OCI-LY1 (cell line): Measurements from ENCODE around the gene CEP20.

Experiments used
- H2AFZ ChIP-seq: fragments of 200-600 bp; sonication (generic), shearing (Covaris generic); 2 replicates; pipeline ENCODE4 v1.6.0; 2014; ENCODE audit warnings: antibody characterized with exemption, mild to moderate bottlenecking, low read length
- H3F3A ChIP-seq: fragments of 200-600 bp; sonication (generic), shearing (Covaris generic); 2 replicates; pipeline ENCODE4 v1.6.0; 2014; ENCODE audit warnings: mild to moderate bottlenecking, antibody characterized with exemption, low read length, moderate library complexity; ENCODE audit not compliant: insufficient read depth
- H3K27ac ChIP-seq: fragments of 200-600 bp; sonication (generic); 2 replicates; pipeline ENCODE4 v1.5.1; 2014; ENCODE audit warnings: low read length, mixed run types, mild to moderate bottlenecking, low read depth; ENCODE audit not compliant: poor library complexity, severe bottlenecking
- H3K27me3 ChIP-seq: fragments of 200-600 bp; sonication (generic); 2 replicates; pipeline ENCODE4 v1.6.0; 2014; ENCODE audit warnings: antibody characterized with exemption, mild to moderate bottlenecking, low read length, moderate library complexity; ENCODE audit not compliant: insufficient read depth
- H3K36me3 ChIP-seq: fragments of 200-600 bp; sonication (generic); 2 replicates; pipeline ENCODE4 v1.6.1; 2014; ENCODE audit warnings: mild to moderate bottlenecking, antibody characterized with exemption, low read length, moderate library complexity, mixed read lengths; ENCODE audit not compliant: insufficient read depth
- H3K4me1 ChIP-seq: fragments of 200-600 bp; sonication (generic); 2 replicates; pipeline ENCODE4 v1.5.1; 2014; ENCODE audit warnings: mild to moderate bottlenecking, low read length, moderate library complexity; ENCODE audit not compliant: insufficient read depth, severe bottlenecking
- H3K4me2 ChIP-seq: fragments of 200-600 bp; sonication (generic), shearing (Covaris generic); 2 replicates; pipeline ENCODE4 v1.6.1; 2014; ENCODE audit warnings: low read length
- H3K4me3 ChIP-seq: fragments of 200-600 bp; sonication (generic); 2 replicates; pipeline ENCODE4 v1.5.1; 2014; ENCODE audit warnings: low read length, low read depth, mild to moderate bottlenecking, mixed read lengths; ENCODE audit not compliant: poor library complexity, severe bottlenecking
- H3K79me2 ChIP-seq: fragments of 200-600 bp; shearing (Covaris generic); 2 replicates; pipeline ENCODE4 v1.6.1; 2016; ENCODE audit warnings: mixed run types, low read length, mixed read lengths; ENCODE audit not compliant: insufficient read depth
- H3K9ac ChIP-seq: fragments of 200-600 bp; sonication (generic), shearing (Covaris generic); 2 replicates; pipeline ENCODE4 v1.6.1; 2014; ENCODE audit warnings: mild to moderate bottlenecking, low read length, mixed read lengths
- H3K9me2 ChIP-seq: fragments of 200-600 bp; sonication (generic), shearing (Covaris generic); 2 replicates; pipeline ENCODE4 v1.6.1; 2014; ENCODE audit warnings: low read depth, mild to moderate bottlenecking, low read length, mixed read lengths
- H3K9me3 ChIP-seq: fragments of 200-600 bp; shearing (Covaris generic); 2 replicates; pipeline ENCODE4 v1.6.1; 2014; ENCODE audit warnings: low read length, mixed read lengths
- H4K20me1 ChIP-seq: fragments of 200-600 bp; sonication (generic), shearing (Covaris generic); 2 replicates; pipeline ENCODE4 v1.6.0; 2016; ENCODE audit warnings: mild to moderate bottlenecking, low read length; ENCODE audit not compliant: insufficient read depth
- EZH2 ChIP-seq: fragments of 200-600 bp; sonication (generic), shearing (Covaris generic); IDR thresholded peaks from 2 replicates; pipeline ENCODE4 v1.8.0; 2017; ENCODE audit warnings: borderline replicate concordance, mixed run types, mild to moderate bottlenecking, antibody characterized with exemption, low read length, moderate library complexity, mixed read lengths
- TF ChIP-seq, protein P1 (sequence below): fragments of 200-600 bp; sonication (generic), shearing (Covaris generic); IDR thresholded peaks from 2 replicates; pipeline ENCODE4 v1.5.1; 2017; ENCODE audit warnings: mild to moderate bottlenecking, antibody characterized with exemption, low read length, moderate library complexity, mixed read lengths

Gene CEP20

DNA sequence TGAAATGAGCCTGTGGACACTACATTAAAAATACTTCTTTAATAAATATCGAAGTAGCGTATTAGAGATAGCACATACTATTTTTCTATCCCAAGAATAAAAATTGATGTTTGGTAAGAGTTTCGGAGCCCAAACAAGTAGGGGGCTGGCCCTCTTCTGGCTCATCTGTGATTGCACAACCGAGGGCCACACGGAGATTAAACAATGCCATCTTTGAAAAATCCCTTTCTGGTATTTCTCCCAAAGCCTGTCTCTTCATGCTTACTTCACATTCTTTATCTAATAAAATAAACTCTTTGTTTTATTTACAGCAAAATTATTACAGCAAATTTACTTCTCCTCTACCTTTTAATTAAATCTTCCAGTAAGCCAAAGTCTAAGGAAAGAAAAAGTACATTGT lies 22.0 kb downstream of the CEP20 start:
- Histone ChIP-seq H3K9me2 (no peaks in the 10 kb centered on the region), H3K4me2 (no peak overlapping the region), H3K9me3 (no peaks in the 10 kb centered on the region), H3K9ac (no peak overlapping the region), H3K27ac (no peak overlapping the region), H3K4me1 (no peaks in the 10 kb centered on the region), H3K27me3 (no peaks in the 10 kb centered on the region), H2AFZ (no peak overlapping the region), H4K20me1 (no peaks in the 10 kb centered on the region), H3K36me3 (peaks cover 51% of the 10 kb centered on the region), H3K79me2 (no peaks in the 10 kb centered on the region), H3F3A (no peaks in the 10 kb centered on the region), H3K4me3 (no peak overlapping the region)
- TF ChIP-seq EZH2, result no peak
- TF ChIP-seq, protein P1, sequence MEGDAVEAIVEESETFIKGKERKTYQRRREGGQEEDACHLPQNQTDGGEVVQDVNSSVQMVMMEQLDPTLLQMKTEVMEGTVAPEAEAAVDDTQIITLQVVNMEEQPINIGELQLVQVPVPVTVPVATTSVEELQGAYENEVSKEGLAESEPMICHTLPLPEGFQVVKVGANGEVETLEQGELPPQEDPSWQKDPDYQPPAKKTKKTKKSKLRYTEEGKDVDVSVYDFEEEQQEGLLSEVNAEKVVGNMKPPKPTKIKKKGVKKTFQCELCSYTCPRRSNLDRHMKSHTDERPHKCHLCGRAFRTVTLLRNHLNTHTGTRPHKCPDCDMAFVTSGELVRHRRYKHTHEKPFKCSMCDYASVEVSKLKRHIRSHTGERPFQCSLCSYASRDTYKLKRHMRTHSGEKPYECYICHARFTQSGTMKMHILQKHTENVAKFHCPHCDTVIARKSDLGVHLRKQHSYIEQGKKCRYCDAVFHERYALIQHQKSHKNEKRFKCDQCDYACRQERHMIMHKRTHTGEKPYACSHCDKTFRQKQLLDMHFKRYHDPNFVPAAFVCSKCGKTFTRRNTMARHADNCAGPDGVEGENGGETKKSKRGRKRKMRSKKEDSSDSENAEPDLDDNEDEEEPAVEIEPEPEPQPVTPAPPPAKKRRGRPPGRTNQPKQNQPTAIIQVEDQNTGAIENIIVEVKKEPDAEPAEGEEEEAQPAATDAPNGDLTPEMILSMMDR, result no peak

DNA sequence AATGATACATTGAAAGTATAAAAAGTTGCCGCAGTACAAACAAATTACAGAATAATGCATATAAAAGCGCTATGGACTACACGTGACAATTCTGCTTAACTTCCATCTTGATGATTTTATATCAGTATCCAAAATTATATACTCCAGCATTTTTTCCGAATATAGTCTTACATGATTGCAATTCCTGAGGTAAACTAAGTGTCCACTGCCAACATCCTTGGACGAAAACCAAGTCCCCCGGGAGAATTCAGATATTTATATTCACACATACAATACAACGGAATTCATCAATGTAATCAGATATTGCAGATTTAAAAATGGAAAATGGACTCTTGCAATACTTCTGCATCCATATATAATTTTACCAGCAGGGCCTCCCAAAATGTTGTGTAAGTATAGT lies 22.7 kb downstream of the CEP20 start:
- Histone ChIP-seq H2AFZ (no peak overlapping the region), H3K9me2 (no peaks in the 10 kb centered on the region), H3K27me3 (0 out of 2 replicates have a peak, but pooled peaks cover under 1% of the 10 kb centered on the region), H3K4me2 (no peak overlapping the region), H3K4me1 (no peaks in the 10 kb centered on the region), H3K9me3 (no peaks in the 10 kb centered on the region), H3K9ac (no peak overlapping the region), H3K36me3 (peaks cover 47% of the 10 kb centered on the region), H3K79me2 (no peaks in the 10 kb centered on the region), H3K4me3 (no peak overlapping the region), H3K27ac (no peak overlapping the region), H4K20me1 (no peaks in the 10 kb centered on the region), H3F3A (no peaks in the 10 kb centered on the region)
- TF ChIP-seq EZH2, result no peak
- TF ChIP-seq, protein P1, result no peak

DNA sequence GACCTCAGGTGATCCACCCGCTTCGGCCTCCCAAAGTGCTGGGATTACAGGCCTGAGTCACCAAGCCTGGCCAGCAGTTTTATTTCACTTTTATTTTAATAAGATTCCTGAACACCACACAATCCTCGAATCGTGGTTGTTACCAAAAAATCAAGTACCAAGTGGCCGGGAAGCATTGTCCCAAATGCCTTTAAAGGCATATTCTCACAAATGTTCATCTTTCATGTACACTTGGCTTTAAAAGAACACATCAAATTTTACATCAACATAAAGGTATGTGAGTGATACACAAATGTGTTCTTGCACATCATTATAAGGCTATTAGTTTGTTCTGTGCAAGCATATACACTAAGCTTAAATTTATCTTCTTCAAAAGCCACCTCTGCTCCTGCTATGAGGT lies 23.5 kb downstream of the CEP20 start:
- Histone ChIP-seq H3K27ac (no peak overlapping the region), H2AFZ (no peak overlapping the region), H3K27me3 (0 out of 2 replicates have a peak, but pooled peaks cover 4% of the 10 kb centered on the region), H3K4me1 (no peaks in the 10 kb centered on the region), H3F3A (no peaks in the 10 kb centered on the region), H3K9me2 (no peaks in the 10 kb centered on the region), H3K4me2 (no peak overlapping the region), H3K79me2 (no peaks in the 10 kb centered on the region), H3K36me3 (peaks cover 39% of the 10 kb centered on the region), H4K20me1 (no peaks in the 10 kb centered on the region), H3K9ac (no peak overlapping the region), H3K9me3 (no peaks in the 10 kb centered on the region), H3K4me3 (no peak overlapping the region)
- no peak for TF ChIP-seq EZH2
- TF ChIP-seq, protein P1, result no peak
